Activated CD4-positive, alpha-beta T cell treated with anti-CD3 and anti-CD28 coated beads, Interleukin-2, amount 50 U/mL, for 48 hours (primary cell): ENCODE results near the gene SCN1B.
A peak's percentile ranks its signal among the peaks of the same experiment; 100 is the strongest.
"Not testable (repeated sequence)": the region's sequence is repeated elsewhere in the genome, so short reads cannot be mapped to it uniquely, and the experiment has no call there.

Source experiments
- DNase-seq, 2 experiments: peaks; one replicate each; pipeline ENCODE4 v3.0.0-alpha.2; 2020

SCN1B gene

GRCh38 chr19:35039881-35040825 lies 9.9 kb downstream of the SCN1B start:
- DNase-seq = no peak

- peak; percentile 42 to 44 for DNase-seq
These were observed 10.7 kb downstream of the SCN1B start for GRCh38 chr19:35040826-35041547.

GRCh38 chr19:35041548-35042055 lies 11.3 kb downstream of the SCN1B start, which contains the start of gene HPN:
Gene HPN (plus strand): TSS chr19:35041721. CDS start chr19:35042507, 786 bp downstream.
- no peak for DNase-seq

- no peak for DNase-seq
These were observed 11.9 kb downstream of the SCN1B start for GRCh38 chr19:35042056-35042730.

GRCh38 chr19:35042954-35043604 lies 12.8 kb downstream of the SCN1B start:
- no peak for DNase-seq

GRCh38 chr19:35043906-35044305 lies 13.6 kb downstream of the SCN1B start:
- no peak for DNase-seq

- peak; percentile 77 to 80 for DNase-seq
These were observed 14.2 kb downstream of the SCN1B start for GRCh38 chr19:35044317-35045117.

DNA sequence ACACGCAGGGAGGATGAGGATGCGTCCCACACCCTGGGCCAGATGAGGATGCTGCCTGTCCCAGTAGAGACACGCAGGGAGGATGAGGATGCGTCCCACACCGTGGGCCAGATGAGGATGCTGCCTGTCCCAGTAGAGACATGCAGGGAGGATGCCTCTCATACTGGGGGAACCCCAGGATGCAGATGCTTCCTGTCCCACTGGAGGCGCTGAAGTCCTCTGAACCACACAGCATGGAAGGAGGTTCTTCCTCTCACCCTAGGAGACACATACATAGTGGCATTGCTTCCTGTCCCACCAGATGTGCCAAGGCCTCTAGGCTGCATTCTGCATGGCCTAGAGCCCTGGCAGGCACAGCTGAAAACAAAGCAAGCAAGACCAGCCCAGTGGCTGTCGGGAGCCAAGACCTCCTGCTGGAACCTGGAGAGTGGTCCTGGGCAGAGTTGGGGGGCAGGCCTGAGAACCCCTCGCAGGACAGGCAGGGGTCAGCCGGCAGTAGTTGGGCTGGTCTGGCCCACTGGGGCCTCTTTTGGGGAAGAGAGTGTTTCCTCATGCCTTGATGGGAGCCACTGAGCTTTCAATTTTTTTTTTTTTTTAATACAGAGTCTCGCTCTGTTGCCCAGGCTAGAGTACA lies 15.5 kb downstream of the SCN1B start:
- peak; percentile 40 to 59 for DNase-seq

DNA sequence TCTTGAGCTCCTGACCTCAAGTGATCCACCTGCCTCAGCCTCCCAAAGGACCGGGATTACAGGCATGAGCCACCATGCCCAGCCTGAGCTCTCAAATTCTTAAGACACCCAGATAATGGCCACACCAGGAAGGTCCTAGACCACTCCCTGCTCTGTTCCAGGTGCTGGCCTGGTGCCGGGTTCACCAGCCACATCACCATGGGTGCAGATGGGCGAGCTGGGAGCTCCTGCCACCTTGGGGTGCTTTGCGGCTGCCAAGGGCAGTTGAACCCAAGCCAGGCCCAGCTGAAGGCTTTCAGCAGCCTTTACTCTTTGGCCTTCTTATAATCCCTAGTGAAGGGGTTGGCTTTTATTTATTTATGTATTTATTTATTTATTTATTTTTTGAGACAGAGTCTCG lies 16.2 kb downstream of the SCN1B start:
- no peak for DNase-seq

GRCh38 chr19:35048911-35049411 lies 18.7 kb downstream of the SCN1B start:
- no peak for DNase-seq

DNA sequence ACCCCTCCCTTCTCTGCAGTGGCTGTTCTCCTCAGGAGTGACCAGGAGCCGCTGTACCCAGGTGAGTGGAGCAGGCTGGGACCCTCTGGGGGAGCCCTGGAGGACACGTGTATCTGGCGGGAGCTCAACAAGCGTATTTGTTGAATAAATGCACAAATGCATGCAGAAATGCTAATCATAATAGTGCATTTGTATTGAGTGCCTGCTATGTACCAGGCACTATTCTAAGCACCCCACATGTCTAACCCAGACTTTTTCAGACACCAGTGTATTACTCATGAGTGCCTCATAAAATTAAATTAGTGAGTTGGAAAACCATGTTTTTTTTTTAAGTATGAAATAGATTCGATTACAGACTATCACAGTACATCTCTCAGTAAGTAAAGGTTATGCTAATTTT lies 19.2 kb downstream of the SCN1B start:
- no peak for DNase-seq

GRCh38 chr19:35050662-35051061 lies 20.4 kb downstream of the SCN1B start:
- DNase-seq = not testable (repeated sequence)

DNA sequence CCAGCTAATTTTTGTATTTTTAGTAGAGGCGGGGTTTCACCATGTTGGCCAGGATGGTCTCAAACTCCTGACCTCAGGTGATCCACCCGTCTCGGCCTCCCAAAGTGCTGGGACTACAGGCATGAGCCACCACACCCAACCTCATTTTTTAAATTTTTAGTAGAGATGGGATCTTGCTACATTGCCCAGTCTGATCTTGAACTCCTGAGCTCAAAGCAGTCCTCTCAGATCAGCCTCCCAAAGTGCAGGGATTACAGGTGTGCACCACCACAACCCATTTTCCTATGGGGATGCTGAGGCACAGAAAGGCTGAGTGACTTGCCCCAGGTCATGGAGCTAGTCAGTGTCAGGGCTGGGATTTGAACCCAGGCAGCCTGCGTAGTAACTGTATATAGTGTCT lies 21.0 kb downstream of the SCN1B start:
- DNase-seq = not testable (repeated sequence)

DNA sequence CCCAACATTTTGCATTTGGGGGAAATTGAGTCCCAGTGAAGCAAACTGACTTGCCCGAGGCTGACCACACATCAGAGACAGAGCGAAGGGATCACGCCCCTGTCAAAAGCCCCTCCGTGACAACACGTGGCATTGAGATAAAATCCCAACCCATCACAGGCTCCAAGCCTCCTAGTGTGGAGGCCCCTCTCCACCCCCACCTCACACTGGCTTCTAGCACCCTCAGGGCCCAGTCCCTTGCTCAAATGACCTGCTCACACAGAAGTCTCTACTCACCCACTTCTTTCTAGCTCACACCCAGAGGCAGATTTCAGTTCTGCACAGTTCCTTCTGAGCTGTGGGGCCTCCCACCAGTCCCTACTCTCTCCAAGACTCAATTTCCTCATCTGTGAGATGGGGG lies 21.5 kb downstream of the SCN1B start:
- no peak for DNase-seq

DNA sequence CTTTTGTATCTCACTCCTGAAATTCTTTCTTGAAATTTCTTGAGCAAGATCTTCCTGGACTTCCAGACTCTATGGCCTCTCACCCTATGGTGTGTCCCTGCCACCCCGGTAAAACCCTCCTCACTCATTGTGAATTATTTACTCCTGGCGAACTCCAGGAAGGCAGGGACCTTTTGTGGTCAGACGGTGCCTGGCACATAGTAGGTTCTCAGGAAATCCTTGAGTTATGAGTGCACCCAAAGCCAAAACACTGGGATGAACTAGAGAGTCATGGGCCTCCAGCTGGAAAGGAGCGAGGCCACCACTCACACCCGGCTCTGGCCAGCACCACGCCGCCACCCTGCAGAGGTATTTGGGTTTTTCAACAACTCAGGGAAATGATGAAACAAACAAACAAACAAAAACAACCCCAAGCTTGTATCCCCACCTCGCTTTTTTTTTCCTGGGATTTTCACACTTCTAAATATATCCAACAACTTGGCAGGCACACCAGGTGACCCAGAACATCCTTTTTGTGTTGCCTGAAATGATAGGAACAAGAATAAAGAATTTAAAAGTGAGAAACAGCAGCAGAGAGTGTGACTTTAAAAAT lies 22.4 kb downstream of the SCN1B start:
- no peak for DNase-seq

DNA sequence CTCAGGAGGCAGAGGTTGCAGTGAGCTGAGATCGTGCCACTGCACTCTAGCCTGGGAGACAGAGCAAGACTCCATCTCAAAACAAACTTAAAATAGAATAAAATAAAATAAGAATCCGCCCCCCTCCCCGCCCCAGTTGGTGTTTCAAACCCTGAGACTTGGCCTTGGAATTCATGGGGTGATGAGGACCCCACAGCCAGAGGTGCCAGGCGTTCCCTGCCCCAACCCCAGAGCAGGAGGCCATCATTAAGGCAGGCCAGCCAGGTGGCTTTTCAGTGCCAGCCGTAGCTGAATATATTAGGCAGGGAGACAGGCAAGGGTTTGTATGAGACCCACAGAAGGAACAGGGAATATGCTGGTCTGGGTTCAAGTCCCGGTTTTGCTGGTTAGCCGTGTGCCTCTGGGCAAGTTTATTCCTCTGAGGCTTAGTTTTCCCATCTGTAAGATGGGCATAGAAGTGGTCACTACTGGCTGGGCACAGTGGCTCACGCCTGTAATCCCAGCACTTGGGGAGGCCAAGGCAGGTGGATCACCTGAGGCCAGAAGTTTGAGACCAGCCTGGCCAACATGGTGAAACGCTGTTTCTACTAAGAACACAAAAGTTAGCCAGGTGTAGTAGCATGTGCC lies 23.5 kb downstream of the SCN1B start:
- no peak for DNase-seq

- no peak for DNase-seq
These were observed 24.4 kb downstream of the SCN1B start for GRCh38 chr19:35054626-35055025.

DNA sequence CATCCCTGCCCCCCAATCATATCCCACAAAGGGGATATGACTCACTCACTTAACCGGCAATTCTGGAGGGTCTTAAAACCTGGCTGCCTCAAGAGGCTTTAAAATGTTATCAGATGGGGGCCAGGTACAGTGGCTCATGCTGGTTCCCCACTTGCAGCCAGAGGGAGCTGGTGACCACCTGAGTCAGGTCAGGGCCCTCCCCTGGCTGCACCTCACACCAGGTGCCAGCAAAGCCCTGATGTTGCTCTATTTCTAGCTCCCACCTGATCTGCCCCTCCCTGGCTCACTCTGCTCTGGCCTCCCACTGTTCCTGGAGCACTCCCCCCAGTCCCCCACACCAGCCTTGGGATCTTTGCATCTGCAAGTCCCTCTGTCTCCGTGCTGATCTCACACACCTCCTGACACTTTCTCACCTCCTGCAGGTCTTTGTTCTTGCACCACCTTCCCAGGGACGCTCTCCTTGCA lies 25.5 kb downstream of the SCN1B start:
- DNase-seq = no peak

GRCh38 chr19:35056513-35057063 lies 26.3 kb downstream of the SCN1B start:
- DNase-seq = no peak

- DNase-seq = no peak
These were observed 28.1 kb downstream of the SCN1B start for GRCh38 chr19:35058370-35058769.
